RPMI7951 (cell line): Measurements from ENCODE around the gene PHLDB3. TPM values are rescaled to one million over a fixed set of nuclear protein-coding genes. Genes with fewer than 3 reads are reported as not detected.

Experiments used
- DNase-seq: peaks from one replicate; pipeline ENCODE4 v3.0.0-alpha.2; 2012; ENCODE audit warnings: low read depth
- total RNA-seq: library from RNA; depleted of rRNA; stranded (reverse); fragments of >200 nt; shearing (Covaris generic); gene quantifications from 2 replicates; pipeline ENCODE4 v1.2.3, GENCODE V29; 2014

Gene PHLDB3
- total RNA-seq, 1 experiment from 2014 or later = 12.1 TPM

- DNase-seq = no peak
Measured at GRCh38 chr19:43468354-43469159, 36.0 kb downstream of the PHLDB3 start.

GRCh38 chr19:43467730-43468129 lies 36.8 kb downstream of the PHLDB3 start:
- peak; percentile 59 for DNase-seq

- no peak for DNase-seq
Measured at GRCh38 chr19:43467276-43467675, 37.3 kb downstream of the PHLDB3 start.

- no peak for DNase-seq
Measured at GRCh38 chr19:43466793-43467192, 37.8 kb downstream of the PHLDB3 start.

GRCh38 chr19:43465468-43466120 lies 39.0 kb downstream of the PHLDB3 start, which contains the start of gene LYPD3:
LYPD3 (minus strand) TSS chr19:43465608; CDS start chr19:43465571, 37 bp downstream.
- DNase-seq = no peak

- no peak for DNase-seq
Measured at GRCh38 chr19:43464134-43464775, 40.3 kb downstream of the PHLDB3 start.

- peak; percentile 94 for DNase-seq
Measured at GRCh38 chr19:43463381-43464133, 41.0 kb downstream of the PHLDB3 start.

GRCh38 chr19:43462785-43463380 lies 41.7 kb downstream of the PHLDB3 start:
- no peak for DNase-seq

- DNase-seq = no peak
Measured at GRCh38 chr19:43462383-43462782, 42.2 kb downstream of the PHLDB3 start.

- no peak for DNase-seq
Measured at GRCh38 chr19:43461303-43461702, 43.2 kb downstream of the PHLDB3 start.

- DNase-seq = no peak
Measured at GRCh38 chr19:43460362-43461016, 44.1 kb downstream of the PHLDB3 start.

GRCh38 chr19:43457809-43458208 lies 46.7 kb downstream of the PHLDB3 start:
- DNase-seq = no peak

GRCh38 chr19:43455321-43456113 lies 49.0 kb downstream of the PHLDB3 start:
- DNase-seq = no peak

- DNase-seq = no peak
Measured at GRCh38 chr19:43454031-43454430, 50.5 kb downstream of the PHLDB3 start.

GRCh38 chr19:43452582-43452981 lies 52.0 kb downstream of the PHLDB3 start:
- no peak for DNase-seq

- peak; percentile 92 for DNase-seq
Measured at GRCh38 chr19:43450545-43450997, 54.0 kb downstream of the PHLDB3 start.

- no peak for DNase-seq
Measured at GRCh38 chr19:43447655-43448054, 56.9 kb downstream of the PHLDB3 start.

- peak; percentile 78 for DNase-seq
Measured at GRCh38 chr19:43446746-43447489, 57.6 kb downstream of the PHLDB3 start.

GRCh38 chr19:43445426-43445825 lies 59.1 kb downstream of the PHLDB3 start:
- no peak for DNase-seq
